WTC11 (cell line): Measurements from ENCODE around the gene TUBB4B.

Source experiments
- MXD4 ChIP-seq: fragments of 250-450 bp; sonication (Bioruptor Pico); IDR thresholded peaks from 2 replicates; pipeline ENCODE4 v1.8.0; 2021; ENCODE audit warnings: mild to moderate bottlenecking, moderate library complexity, borderline replicate concordance
- NR2C2 ChIP-seq: sonication (generic); formaldehyde crosslinking; IDR thresholded peaks from 2 replicates; pipeline ENCODE4 v1.8.0; 2022; ENCODE audit warnings: mild to moderate bottlenecking, missing genetic modification reagents
- TF ChIP-seq, protein P1 (sequence below): sonication (generic); formaldehyde crosslinking; IDR thresholded peaks from 2 replicates; pipeline ENCODE4 v1.8.0; 2022; ENCODE audit warnings: mild to moderate bottlenecking, missing genetic modification reagents
- TF ChIP-seq, protein P2 (sequence below): sonication (generic); formaldehyde crosslinking; IDR thresholded peaks from 2 replicates; pipeline ENCODE4 v1.8.1; 2023; ENCODE audit warnings: mild to moderate bottlenecking, moderate library complexity, missing genetic modification reagents

GRCh38 chr9:137266162-137266527 is 25.1 kb downstream of the TUBB4B start:
- TF ChIP-seq NR2C2 (CRISPR knock-in tag), result no peak
- TF ChIP-seq, protein P1, sequence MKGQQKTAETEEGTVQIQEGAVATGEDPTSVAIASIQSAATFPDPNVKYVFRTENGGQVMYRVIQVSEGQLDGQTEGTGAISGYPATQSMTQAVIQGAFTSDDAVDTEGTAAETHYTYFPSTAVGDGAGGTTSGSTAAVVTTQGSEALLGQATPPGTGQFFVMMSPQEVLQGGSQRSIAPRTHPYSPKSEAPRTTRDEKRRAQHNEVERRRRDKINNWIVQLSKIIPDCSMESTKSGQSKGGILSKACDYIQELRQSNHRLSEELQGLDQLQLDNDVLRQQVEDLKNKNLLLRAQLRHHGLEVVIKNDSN (CRISPR knock-in tag), result no peak
- TF ChIP-seq MXD4 (CRISPR knock-in tag), result no peak
- TF ChIP-seq, protein P2, sequence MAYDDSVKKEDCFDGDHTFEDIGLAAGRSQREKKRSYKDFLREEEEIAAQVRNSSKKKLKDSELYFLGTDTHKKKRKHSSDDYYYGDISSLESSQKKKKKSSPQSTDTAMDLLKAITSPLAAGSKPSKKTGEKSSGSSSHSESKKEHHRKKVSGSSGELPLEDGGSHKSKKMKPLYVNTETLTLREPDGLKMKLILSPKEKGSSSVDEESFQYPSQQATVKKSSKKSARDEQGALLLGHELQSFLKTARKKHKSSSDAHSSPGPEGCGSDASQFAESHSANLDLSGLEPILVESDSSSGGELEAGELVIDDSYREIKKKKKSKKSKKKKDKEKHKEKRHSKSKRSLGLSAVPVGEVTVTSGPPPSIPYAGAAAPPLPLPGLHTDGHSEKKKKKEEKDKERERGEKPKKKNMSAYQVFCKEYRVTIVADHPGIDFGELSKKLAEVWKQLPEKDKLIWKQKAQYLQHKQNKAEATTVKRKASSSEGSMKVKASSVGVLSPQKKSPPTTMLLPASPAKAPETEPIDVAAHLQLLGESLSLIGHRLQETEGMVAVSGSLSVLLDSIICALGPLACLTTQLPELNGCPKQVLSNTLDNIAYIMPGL (CRISPR knock-in tag), result no peak
